Naive thymus-derived CD8-positive, alpha-beta T cell (primary cell): ENCODE measurements around the gene CNMD. TPM values are rescaled to one million over a fixed set of nuclear protein-coding genes. Genes with fewer than 3 reads are reported as not detected.

Source experiments
- ATAC-seq, 2 donors: fragments of 150-1000 bp; cut with Tn5 transposase in 1 of 2; sonication (Bioruptor Pico), chemical (Tn5 transposase) in 1 of 2; 1 replicate in 1 of 2; 2 replicates in 1 of 2; pipeline ENCODE4 v1.10.0; 2021; ENCODE audit warnings: mild to moderate bottlenecking in 2 of 2, moderate library complexity in 2 of 2
- POLR2A ChIA-PET: fragments of 350-600 bp; sonication (Branson Sonifier 250); formaldehyde crosslinking; loops from one replicate; lab custom pipeline; 2021; ENCODE audit warnings: antibody characterized with exemption; lab: Charles Lee
- DNase-seq, 10 donors: peaks; one replicate each; pipeline versions ENCODE4 v3.0.0 to v3.0.0-alpha.2; 2020 to 2022
- H3K27ac Mint-ChIP-seq, 10 donors: one replicate each; pipeline ENCODE4 v1.8.0; 2020 to 2022; ENCODE audit warnings: mild to moderate bottlenecking in 10 of 10, mixed read lengths in 10 of 10, moderate library complexity in 4 of 10, inconsistent platforms in 1 of 10
- H3K27me3 Mint-ChIP-seq, 5 donors: one replicate each; pipeline ENCODE4 v1.8.0; 2021 to 2022; ENCODE audit warnings: mixed read lengths in 5 of 5
- H3K36me3 Mint-ChIP-seq, 3 donors: one replicate each; pipeline ENCODE4 v1.8.0; 2020 to 2022; ENCODE audit warnings: mixed read lengths in 3 of 3, mild to moderate bottlenecking in 2 of 3, inconsistent platforms in 1 of 3
- H3K4me1 Mint-ChIP-seq, 4 donors: one replicate each; pipeline ENCODE4 v1.8.0; 2021 to 2022; ENCODE audit warnings: mixed read lengths in 4 of 4
- H3K4me3 Mint-ChIP-seq, 10 donors: one replicate each; pipeline ENCODE4 v1.8.0; 2020 to 2022; ENCODE audit warnings: mild to moderate bottlenecking in 10 of 10, mixed read lengths in 10 of 10, moderate library complexity in 6 of 10, inconsistent platforms in 1 of 10
- H3K9me3 Mint-ChIP-seq, 9 donors: one replicate each; pipeline ENCODE4 v1.8.0; 2020 to 2022; ENCODE audit warnings: mixed read lengths in 9 of 9, mild to moderate bottlenecking in 3 of 9, inconsistent platforms in 1 of 9, moderate library complexity in 1 of 9
- polyA plus RNA-seq, 3 donors: library from polyadenylated mRNA; unstranded; fragments of 300-500 nt; fragmentation: Illumina TruSeq; gene quantifications; one replicate each; pipeline ENCODE4 v1.2.3, GENCODE V29; 2021
- total RNA-seq, 8 experiments: library from RNA in 2 of 8; stranded (reverse) in 2 of 8; gene quantifications; one replicate each; pipeline ENCODE4 v1.2.3 and lab custom pipeline; 2021 to 2026

Gene CNMD
- total and polyA plus RNA-seq, 5 experiments from 2014 or later: not detected

- DNase-seq (no peak), ATAC-seq (no peak)
- Mint-ChIP-seq H3K36me3 (no peaks in the 10 kb centered on the region), H3K9me3 (no peaks in the 10 kb centered on the region), H3K4me1 (no peaks in the 10 kb centered on the region), H3K27me3 (peaks cover 16 to 50% (median 21%) of the 10 kb centered on the region in 5 donors), H3K4me3 (no peak overlapping the region), H3K27ac (no peak overlapping the region)
- POLR2A ChIA-PET: no interaction called here
Measured at GRCh38 chr13:52775511-52775910, 35.9 kb upstream of the CNMD start.

GRCh38 chr13:52767949-52768516, 28.4 kb upstream of the CNMD start:
- no peaks in the 10 kb centered on the region for H3K36me3 Mint-ChIP-seq
- H3K9me3 Mint-ChIP-seq: no peaks in the 10 kb centered on the region
- no peaks in the 10 kb centered on the region for H3K4me1 Mint-ChIP-seq
- DNase-seq (no peak), ATAC-seq (no peak)
- POLR2A ChIA-PET: no interaction called here
- no peak overlapping the region for H3K4me3 Mint-ChIP-seq
- no peak overlapping the region for H3K27ac Mint-ChIP-seq
- peaks cover 4 to 12% (median 9%) of the 10 kb centered on the region in 5 donors for H3K27me3 Mint-ChIP-seq

GRCh38 chr13:52765611-52766390, 26.2 kb upstream of the CNMD start:
- no peaks in the 10 kb centered on the region for H3K36me3 Mint-ChIP-seq
- peaks cover 0 to 14% (median 8%) of the 10 kb centered on the region in 5 donors for H3K27me3 Mint-ChIP-seq
- ATAC-seq: no peak
- no peak overlapping the region for H3K27ac Mint-ChIP-seq
- H3K9me3 Mint-ChIP-seq: no peaks in the 10 kb centered on the region
- no peaks in the 10 kb centered on the region for H3K4me1 Mint-ChIP-seq
- POLR2A ChIA-PET: no interaction called here
- no peak overlapping the region for H3K4me3 Mint-ChIP-seq
- no peak for DNase-seq

GRCh38 chr13:52760077-52760476, 20.5 kb upstream of the CNMD start:
- Mint-ChIP-seq H3K4me1 (no peaks in the 10 kb centered on the region), H3K27ac (no peak overlapping the region), H3K36me3 (no peaks in the 10 kb centered on the region), H3K4me3 (no peak overlapping the region), H3K9me3 (no peaks in the 10 kb centered on the region), H3K27me3 (peaks cover 0 to 14% (median 9%) of the 10 kb centered on the region in 5 donors)
- POLR2A ChIA-PET: no interaction called here
- no peak for ATAC-seq
- no peak for DNase-seq

- POLR2A ChIA-PET: no interaction called here
- no peaks in the 10 kb centered on the region for H3K9me3 Mint-ChIP-seq
- H3K27ac Mint-ChIP-seq: no peak overlapping the region
- DNase-seq (no peak), ATAC-seq (no peak)
- no peak overlapping the region for H3K4me3 Mint-ChIP-seq
- no peaks in the 10 kb centered on the region for H3K4me1 Mint-ChIP-seq
- peaks cover 0 to 14% (median 10%) of the 10 kb centered on the region in 5 donors for H3K27me3 Mint-ChIP-seq
- no peaks in the 10 kb centered on the region for H3K36me3 Mint-ChIP-seq
Measured at GRCh38 chr13:52758114-52758513, 18.5 kb upstream of the CNMD start.

GRCh38 chr13:52751196-52751595, 11.6 kb upstream of the CNMD start:
- no peak overlapping the region for H3K4me3 Mint-ChIP-seq
- POLR2A ChIA-PET: no interaction called here
- no peaks in the 10 kb centered on the region for H3K9me3 Mint-ChIP-seq
- H3K36me3 Mint-ChIP-seq: no peaks in the 10 kb centered on the region
- H3K4me1 Mint-ChIP-seq: no peaks in the 10 kb centered on the region
- ATAC-seq (no peak), DNase-seq (no peak)
- no peak overlapping the region for H3K27ac Mint-ChIP-seq
- H3K27me3 Mint-ChIP-seq: peaks cover 9 to 28% (median 12%) of the 10 kb centered on the region in 5 donors

- no peaks in the 10 kb centered on the region for H3K4me1 Mint-ChIP-seq
- DNase-seq: no peak
- H3K27ac Mint-ChIP-seq: peak overlapping the region in 1 of 10 donors; percentile 3
- POLR2A ChIA-PET: no interaction called here
- H3K9me3 Mint-ChIP-seq: no peaks in the 10 kb centered on the region
- H3K4me3 Mint-ChIP-seq: no peak overlapping the region
- no peak for ATAC-seq
- no peaks in the 10 kb centered on the region for H3K36me3 Mint-ChIP-seq
- peaks cover 11 to 31% (median 17%) of the 10 kb centered on the region in 5 donors for H3K27me3 Mint-ChIP-seq
Measured at GRCh38 chr13:52750713-52751112, 11.1 kb upstream of the CNMD start.

- peaks cover 19 to 40% (median 27%) of the 10 kb centered on the region in 5 donors for H3K27me3 Mint-ChIP-seq
- H3K9me3 Mint-ChIP-seq: no peaks in the 10 kb centered on the region
- H3K4me3 Mint-ChIP-seq: no peak overlapping the region
- POLR2A ChIA-PET: no interaction called here
- no peaks in the 10 kb centered on the region for H3K36me3 Mint-ChIP-seq
- H3K27ac Mint-ChIP-seq: no peak overlapping the region
- H3K4me1 Mint-ChIP-seq: no peaks in the 10 kb centered on the region
- ATAC-seq (no peak), DNase-seq (no peak)
Measured at GRCh38 chr13:52749419-52749818, 9.8 kb upstream of the CNMD start.

- DNase-seq: no peak
- peaks cover 0 to 13% (median 0%) of the 10 kb centered on the region in 9 donors for H3K9me3 Mint-ChIP-seq
- H3K27me3 Mint-ChIP-seq: peaks cover 32 to 60% (median 42%) of the 10 kb centered on the region in 5 donors
Measured at GRCh38 chr13:52746141-52746540, 6.5 kb upstream of the CNMD start.

GRCh38 chr13:52744842-52745375, 5.3 kb upstream of the CNMD start:
- no peak overlapping the region for H3K4me3 Mint-ChIP-seq
- peaks cover 0 to 2% (median 2%) of the 10 kb centered on the region in 4 donors for H3K4me1 Mint-ChIP-seq
- POLR2A ChIA-PET: no interaction called here
- H3K27me3 Mint-ChIP-seq: peaks cover 38 to 65% (median 51%) of the 10 kb centered on the region in 5 donors
- ATAC-seq (no peak), DNase-seq (no peak)
- peaks cover 0 to 13% (median 0%) of the 10 kb centered on the region in 9 donors for H3K9me3 Mint-ChIP-seq
- H3K36me3 Mint-ChIP-seq: peaks cover 0 to 16% (median 0%) of the 10 kb centered on the region in 3 donors
- no peak overlapping the region for H3K27ac Mint-ChIP-seq

More at GRCh38 chr13:52746141-52746540, 6.5 kb upstream of the CNMD start:
- POLR2A ChIA-PET: no interaction called here
- ATAC-seq: no peak
- no peak overlapping the region for H3K4me3 Mint-ChIP-seq
- H3K27ac Mint-ChIP-seq: no peak overlapping the region
- no peaks in the 10 kb centered on the region for H3K4me1 Mint-ChIP-seq
- H3K36me3 Mint-ChIP-seq: peaks cover 0 to 10% (median 0%) of the 10 kb centered on the region in 3 donors

GRCh38 chr13:52743988-52744387, 4.4 kb upstream of the CNMD start:
- no peak for ATAC-seq
- no peak overlapping the region for H3K27ac Mint-ChIP-seq
- peaks cover 0 to 16% (median 0%) of the 10 kb centered on the region in 3 donors for H3K36me3 Mint-ChIP-seq
- POLR2A ChIA-PET: no interaction called here
- peaks cover 2 to 7% (median 6%) of the 10 kb centered on the region in 4 donors for H3K4me1 Mint-ChIP-seq
- H3K4me3 Mint-ChIP-seq: no peak overlapping the region
- H3K27me3 Mint-ChIP-seq: peaks cover 40 to 68% (median 56%) of the 10 kb centered on the region in 5 donors
- peaks cover 0 to 13% (median 0%) of the 10 kb centered on the region in 9 donors for H3K9me3 Mint-ChIP-seq
- DNase-seq: no peak

GRCh38 chr13:52743569-52743968, 3.9 kb upstream of the CNMD start:
- peaks cover 2 to 8% (median 7%) of the 10 kb centered on the region in 4 donors for H3K4me1 Mint-ChIP-seq
- peaks cover 41 to 68% (median 55%) of the 10 kb centered on the region in 5 donors for H3K27me3 Mint-ChIP-seq
- peaks cover 0 to 16% (median 0%) of the 10 kb centered on the region in 3 donors for H3K36me3 Mint-ChIP-seq
- no peak overlapping the region for H3K27ac Mint-ChIP-seq
- peaks cover 0 to 13% (median 0%) of the 10 kb centered on the region in 9 donors for H3K9me3 Mint-ChIP-seq
- no peak for DNase-seq
- POLR2A ChIA-PET: no interaction called here
- ATAC-seq: no peak
- no peak overlapping the region for H3K4me3 Mint-ChIP-seq
